Neuronal stem cell (in vitro differentiated cells): ENCODE results near the gene CR1L.

Experiments used
- DNase-seq: peaks from one replicate; pipeline ENCODE4 v3.0.0-alpha.2; 2013; ENCODE audit warnings: low spot score
- H2AFZ ChIP-seq: one replicate; pipeline ENCODE4 v1.6.1; 2013; ENCODE audit warnings: mild to moderate bottlenecking, low read length, inconsistent platforms
- H2AK5ac ChIP-seq: 2 replicates; pipeline ENCODE4 v1.6.1; 2013; ENCODE audit warnings: low read depth, mild to moderate bottlenecking, inconsistent platforms, low read length, moderate library complexity, mixed read lengths
- H2BK120ac ChIP-seq: 2 replicates; pipeline ENCODE4 v1.6.1; 2013; ENCODE audit warnings: low read depth, mild to moderate bottlenecking, inconsistent platforms, low read length, moderate library complexity, mixed read lengths
- H2BK12ac ChIP-seq: one replicate; pipeline ENCODE4 v1.6.1; 2013; ENCODE audit warnings: low read length, inconsistent platforms
- H2BK15ac ChIP-seq: 2 replicates; pipeline ENCODE4 v1.6.1; 2013; ENCODE audit warnings: mild to moderate bottlenecking, low read length, inconsistent platforms, mixed read lengths
- H2BK5ac ChIP-seq: one replicate; pipeline ENCODE4 v1.6.1; 2013; ENCODE audit warnings: inconsistent platforms, mild to moderate bottlenecking, low read length, moderate library complexity
- H3K14ac ChIP-seq: one replicate; pipeline ENCODE4 v1.6.1; 2013; ENCODE audit warnings: low read length, inconsistent platforms
- H3K18ac ChIP-seq: 2 replicates; pipeline ENCODE4 v1.6.1; 2013; ENCODE audit warnings: low read length, inconsistent platforms
- H3K23ac ChIP-seq: 2 replicates; pipeline ENCODE4 v1.6.1; 2013; ENCODE audit warnings: low read depth, mild to moderate bottlenecking, mixed read lengths, low read length, inconsistent platforms; ENCODE audit not compliant: poor library complexity
- H3K27ac ChIP-seq: replicated peaks from 3 replicates; pipeline ENCODE4 v1.5.1; 2013; ENCODE audit warnings: low read length, inconsistent platforms
- H3K27me3 ChIP-seq, 3 experiments: 2 replicates each; pipeline ENCODE4 v1.6.1; 2013; ENCODE audit warnings: low read length in 3 of 3, mild to moderate bottlenecking in 2 of 3, inconsistent platforms in 1 of 3, low read depth in 1 of 3, mixed read lengths in 1 of 3, moderate library complexity in 1 of 3; ENCODE audit not compliant: control insufficient read depth in 3 of 3, insufficient read depth in 3 of 3
- H3K36me3 ChIP-seq, 2 donors: replicated peaks in 1 of 2; 2 replicates each; pipeline ENCODE4 v1.6.1; 2013; ENCODE audit warnings: low read length in 2 of 2; ENCODE audit not compliant: control insufficient read depth in 2 of 2, insufficient read depth in 2 of 2
- H3K4ac ChIP-seq: 2 replicates; pipeline ENCODE4 v1.6.1; 2013; ENCODE audit warnings: inconsistent platforms, mild to moderate bottlenecking, low read length, moderate library complexity
- H3K4me1 ChIP-seq, 2 donors: 1 replicate in 1 of 2; 2 replicates in 1 of 2; pipeline ENCODE4 v1.6.1; 2013; ENCODE audit warnings: low read length in 2 of 2, low read depth in 1 of 2; ENCODE audit not compliant: control insufficient read depth in 2 of 2, insufficient read depth in 1 of 2
- H3K4me2 ChIP-seq: one replicate; pipeline ENCODE4 v1.6.1; 2013; ENCODE audit warnings: mild to moderate bottlenecking, low read length, inconsistent platforms; ENCODE audit not compliant: insufficient read depth, poor library complexity, severe bottlenecking
- H3K4me3 ChIP-seq, 2 donors: 2 replicates each; pipeline ENCODE4 v1.5.1; 2013; ENCODE audit warnings: low read length in 2 of 2, mild to moderate bottlenecking in 2 of 2, inconsistent platforms in 1 of 2, moderate library complexity in 1 of 2
- H3K79me1 ChIP-seq: one replicate; pipeline ENCODE4 v1.6.1; 2013; ENCODE audit warnings: low read depth, mild to moderate bottlenecking, inconsistent platforms, low read length, moderate library complexity
- H3K9ac ChIP-seq: one replicate; pipeline ENCODE4 v1.6.1; 2013; ENCODE audit warnings: mild to moderate bottlenecking, low read depth, low read length, inconsistent platforms; ENCODE audit not compliant: poor library complexity
- H3K9me3 ChIP-seq, 2 donors: replicated peaks in 1 of 2; 2 replicates each; pipeline versions ENCODE3 to v1.6.1; 2013; ENCODE audit warnings: low read length in 2 of 2, mild to moderate bottlenecking in 2 of 2, inconsistent platforms in 1 of 2, low read depth in 1 of 2, mixed read lengths in 1 of 2, moderate library complexity in 1 of 2; ENCODE audit not compliant: control insufficient read depth in 2 of 2, insufficient read depth in 1 of 2
- H4K8ac ChIP-seq: one replicate; pipeline ENCODE4 v1.6.1; 2013; ENCODE audit warnings: low read depth, mild to moderate bottlenecking, inconsistent platforms, low read length, moderate library complexity
- H4K91ac ChIP-seq: one replicate; pipeline ENCODE4 v1.6.1; 2013; ENCODE audit warnings: low read length, low read depth, mild to moderate bottlenecking, inconsistent platforms; ENCODE audit not compliant: poor library complexity
- WGBS, 2 donors: extraction: QIAGEN DNeasy Blood & Tissue Kit; methylation state at CpG; one replicate each; pipeline ENCODE4 v1.1.7; 2013; ENCODE audit warnings: missing lambda C conversion rate in 2 of 2, mixed read lengths in 1 of 2; ENCODE audit not compliant: insufficient read length in 2 of 2, insufficient replicate concordance in 1 of 2; ENCODE audit errors: extremely low coverage in 2 of 2; 5-methylcytosine and 5-hydroxymethylcytosine counted together

The CR1L gene

GRCh38 chr1:207646171-207646570 is 1.2 kb downstream of the CR1L start:
- H3K9ac ChIP-seq = no peak overlapping the region
- H4K91ac ChIP-seq = no peak overlapping the region
- H3K23ac ChIP-seq = no peak overlapping the region
- H2BK12ac ChIP-seq = no peak overlapping the region
- H3K9me3 ChIP-seq = no peaks in the 10 kb centered on the region
- no peak overlapping the region for H2BK120ac ChIP-seq
- H2BK5ac ChIP-seq = no peak overlapping the region
- H3K14ac ChIP-seq = no peak overlapping the region
- DNase-seq = no peak
- H3K4ac ChIP-seq = no peak overlapping the region
- H3K18ac ChIP-seq = no peak overlapping the region
- no peak overlapping the region for H2AK5ac ChIP-seq
- no peak overlapping the region for H3K27ac ChIP-seq
- no peak overlapping the region for H2BK15ac ChIP-seq
- no peaks in the 10 kb centered on the region for H3K79me1 ChIP-seq
- no peak overlapping the region for H3K4me3 ChIP-seq
- H3K27me3 ChIP-seq = no peaks in the 10 kb centered on the region
- H3K36me3 ChIP-seq = no peaks in the 10 kb centered on the region
- H3K4me1 ChIP-seq = peaks cover 0 to 2% of the 10 kb centered on the region in 2 donors
- no peak overlapping the region for H4K8ac ChIP-seq
- H3K4me2 ChIP-seq = no peak overlapping the region
- no peak overlapping the region for H2AFZ ChIP-seq

GRCh38 chr1:207646944-207647579 is 2.1 kb downstream of the CR1L start:
- no peak overlapping the region for H3K27ac ChIP-seq
- H3K4ac ChIP-seq = no peak overlapping the region
- no peak overlapping the region for H3K14ac ChIP-seq
- H2BK15ac ChIP-seq = no peak overlapping the region
- H3K4me1 ChIP-seq = peaks cover 0 to 2% of the 10 kb centered on the region in 2 donors
- H2BK12ac ChIP-seq = no peak overlapping the region
- no peak overlapping the region for H3K4me3 ChIP-seq
- no peak overlapping the region for H4K8ac ChIP-seq
- no peaks in the 10 kb centered on the region for H3K27me3 ChIP-seq
- H3K79me1 ChIP-seq = no peaks in the 10 kb centered on the region
- H3K18ac ChIP-seq = no peak overlapping the region
- no peak overlapping the region for H2BK5ac ChIP-seq
- H4K91ac ChIP-seq = no peak overlapping the region
- no peaks in the 10 kb centered on the region for H3K36me3 ChIP-seq
- H3K23ac ChIP-seq = no peak overlapping the region
- no peaks in the 10 kb centered on the region for H3K9me3 ChIP-seq
- no peak for DNase-seq
- no peak overlapping the region for H3K4me2 ChIP-seq
- H3K9ac ChIP-seq = no peak overlapping the region
- no peak overlapping the region for H2BK120ac ChIP-seq
- WGBS, 2 donors = no CpG with 5 or more reads among the region's 4 CpGs
- H2AFZ ChIP-seq = no peak overlapping the region
- H2AK5ac ChIP-seq = no peak overlapping the region

GRCh38 chr1:207647671-207648333 is 2.9 kb downstream of the CR1L start:
- no peak overlapping the region for H3K18ac ChIP-seq
- no peak overlapping the region for H4K8ac ChIP-seq
- H4K91ac ChIP-seq = no peak overlapping the region
- H3K4me2 ChIP-seq = no peak overlapping the region
- H2BK5ac ChIP-seq = no peak overlapping the region
- no peak overlapping the region for H3K4me3 ChIP-seq
- no peak overlapping the region for H2AK5ac ChIP-seq
- no peak for DNase-seq
- no peaks in the 10 kb centered on the region for H3K9me3 ChIP-seq
- H3K23ac ChIP-seq = no peak overlapping the region
- H2BK12ac ChIP-seq = no peak overlapping the region
- no CpG with 5 or more reads among the region's 4 CpGs for WGBS, 2 donors
- H3K36me3 ChIP-seq = no peaks in the 10 kb centered on the region
- no peak overlapping the region for H3K4ac ChIP-seq
- no peak overlapping the region for H2BK15ac ChIP-seq
- H2AFZ ChIP-seq = no peak overlapping the region
- H3K9ac ChIP-seq = no peak overlapping the region
- no peak overlapping the region for H2BK120ac ChIP-seq
- no peaks in the 10 kb centered on the region for H3K27me3 ChIP-seq
- peaks cover 0 to 2% of the 10 kb centered on the region in 2 donors for H3K4me1 ChIP-seq
- no peak overlapping the region for H3K27ac ChIP-seq
- no peaks in the 10 kb centered on the region for H3K79me1 ChIP-seq
- no peak overlapping the region for H3K14ac ChIP-seq

GRCh38 chr1:207648334-207649209 is 3.6 kb downstream of the CR1L start:
- Histone ChIP-seq H3K18ac (no peak overlapping the region), H3K79me1 (no peaks in the 10 kb centered on the region), H3K23ac (no peak overlapping the region), H3K4me1 (peaks cover 0 to 2% of the 10 kb centered on the region in 2 donors), H3K27ac (no peak overlapping the region), H3K36me3 (no peaks in the 10 kb centered on the region), H3K9me3 (no peaks in the 10 kb centered on the region), H3K9ac (no peak overlapping the region), H2BK120ac (no peak overlapping the region), H3K14ac (no peak overlapping the region), H3K27me3 (no peaks in the 10 kb centered on the region), H3K4ac (no peak overlapping the region), H2AK5ac (no peak overlapping the region), H2BK15ac (no peak overlapping the region), H2BK12ac (no peak overlapping the region), H3K4me2 (no peak overlapping the region), H4K8ac (no peak overlapping the region), H4K91ac (no peak overlapping the region), H2AFZ (no peak overlapping the region), H3K4me3 (no peak overlapping the region), H2BK5ac (no peak overlapping the region)
- no CpG with 5 or more reads among the region's 5 CpGs for WGBS, 2 donors
- DNase-seq = no peak
